Activated T-cell treated with anti-CD3 and anti-CD28 coated beads, Interleukin-2, amount 50 U/mL, for 48 hours (primary cell): ENCODE results near the gene BUD23.
A peak's percentile ranks its signal among the peaks of the same experiment; 100 is the strongest.
"Not testable (repeated sequence)": the region's sequence is repeated elsewhere in the genome, so short reads cannot be mapped to it uniquely, and the experiment has no call there.

Experiments used
- DNase-seq, 2 experiments: peaks; one replicate each; pipeline ENCODE4 v3.0.0-alpha.2; 2020

Gene BUD23

GRCh38 chr7:73701357-73701995 lies 18.1 kb downstream of the BUD23 start:
- peak; percentile 53 to 59 for DNase-seq

- DNase-seq = no peak
Measured at GRCh38 chr7:73702226-73702625, 18.8 kb downstream of the BUD23 start.

- no peak for DNase-seq
Measured at GRCh38 chr7:73702665-73703064, 19.3 kb downstream of the BUD23 start.

GRCh38 chr7:73703225-73703624 lies 19.8 kb downstream of the BUD23 start:
- no peak for DNase-seq

- peak; percentile 53 to 61 for DNase-seq
Measured at GRCh38 chr7:73703757-73704639, 20.6 kb downstream of the BUD23 start.

GRCh38 chr7:73704640-73705550 lies 21.5 kb downstream of the BUD23 start:
- no peak for DNase-seq

GRCh38 chr7:73705551-73705920 lies 22.1 kb downstream of the BUD23 start:
- DNase-seq = no peak

- DNase-seq = peak; percentile 60 to 74
Measured at GRCh38 chr7:73706126-73707044, 23.0 kb downstream of the BUD23 start.

GRCh38 chr7:73707045-73707631 lies 23.7 kb downstream of the BUD23 start:
- DNase-seq = no peak

- DNase-seq = no peak
Measured at GRCh38 chr7:73708961-73709549, 25.7 kb downstream of the BUD23 start.

GRCh38 chr7:73712773-73713172 lies 29.4 kb downstream of the BUD23 start:
- DNase-seq = no peak

- DNase-seq = not testable (repeated sequence)
Measured at GRCh38 chr7:73713319-73713718, 29.9 kb downstream of the BUD23 start.

GRCh38 chr7:73715648-73716317 lies 32.4 kb downstream of the BUD23 start:
- DNase-seq = peak; percentile 84 to 85

GRCh38 chr7:73716318-73716890 lies 33.0 kb downstream of the BUD23 start:
- DNase-seq = no peak

GRCh38 chr7:73717025-73717807 lies 33.8 kb downstream of the BUD23 start:
- no peak for DNase-seq

GRCh38 chr7:73717991-73718405 lies 34.6 kb downstream of the BUD23 start:
- DNase-seq = peak; percentile 88 to 89

GRCh38 chr7:73718438-73718881 lies 35.1 kb downstream of the BUD23 start:
- peak; percentile 68 to 70 for DNase-seq

GRCh38 chr7:73718905-73719805 lies 35.8 kb downstream of the BUD23 start, which contains the start of gene STX1A:
TSS of gene STX1A (minus strand) at chr7:73719669. CDS start at chr7:73719631, 38 bp downstream.
- DNase-seq = peak; percentile 75 to 86
